ENCODE results near the gene TLE1. TPM values are rescaled to one million over a fixed set of nuclear protein-coding genes. Genes with fewer than 3 reads are reported as not detected.

The TLE1 gene
- total and polyA plus RNA-seq, 2 donors (not counting 1 experiment from before 2014, with no cell fraction given): 33.5 to 80.3 TPM

DNA sequence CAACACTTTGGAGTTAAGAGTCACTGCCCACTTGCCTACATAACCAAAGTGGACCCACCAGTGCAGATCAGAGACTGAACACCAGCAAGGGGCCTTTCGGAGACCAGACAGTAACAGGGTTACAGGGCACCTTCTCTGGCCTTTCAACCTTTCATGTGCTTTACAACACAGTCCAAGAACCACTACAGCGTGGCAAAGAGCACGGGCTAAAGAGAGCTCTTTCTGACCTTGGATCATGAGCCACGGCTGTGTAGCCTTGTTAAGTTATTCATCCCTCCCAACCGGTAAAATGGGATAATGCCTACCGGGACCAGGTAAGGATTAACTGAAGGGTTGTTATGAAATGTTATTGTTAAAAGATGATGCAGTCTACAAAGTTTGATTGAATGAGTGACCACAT, 75.0 kb downstream of the TLE1 start:
- WGBS (ENCODE audit: insufficient coverage): 100% methylated on average over 5 of the region's 6 CpGs
- Histone ChIP-seq H4K20me1 (ENCODE audit: control insufficient read depth, insufficient read depth, low read length, poor library complexity, severe bottlenecking) (no peaks in the 10 kb centered on the region), H3K9ac (ENCODE audit: low read length) (no peak overlapping the region), H3K4me3 (ENCODE audit: control extremely low read depth in 1 of 5, extremely low read depth in 1 of 5, insufficient read depth in 1 of 5, low read depth in 2 of 5, low read length in 4 of 5) (no peak overlapping the region), H3K79me2 (ENCODE audit: control insufficient read depth, insufficient read depth, low read length) (no peaks in the 10 kb centered on the region), H3K27ac (ENCODE audit: low read length in 2 of 2) (no peak overlapping the region), H3K27me3 (replicated peaks in 1 of 4; ENCODE audit: control extremely low read depth in 1 of 4, control insufficient read depth in 3 of 4, insufficient read depth in 4 of 4, low read length in 3 of 4) (no peaks in the 10 kb centered on the region), H3K9me3 (ENCODE audit: control extremely low read depth in 1 of 3, control insufficient read depth in 2 of 3, insufficient read depth in 1 of 3, low read length in 2 of 3) (no peaks in the 10 kb centered on the region), H2AFZ (ENCODE audit: insufficient read depth, low read depth, low read length, poor library complexity, severe bottlenecking) (no peak overlapping the region), H3K36me3 (replicated peaks in 1 of 2; ENCODE audit: control extremely low read depth in 1 of 2, control insufficient read depth in 1 of 2, extremely low read depth in 1 of 2, insufficient read depth in 2 of 2, low read length in 1 of 2) (peaks cover 4 to 39% of the 10 kb centered on the region in 2 experiments), H3K4me1 (ENCODE audit: control insufficient read depth in 2 of 2, insufficient read depth in 2 of 2, low read length in 2 of 2) (peaks cover 20% of the 10 kb centered on the region in 2 donors), H3K4me2 (replicated peaks; ENCODE audit: low read depth, low read length, poor library complexity, severe bottlenecking) (no peak overlapping the region)
- TF ChIP-seq EZH2 (IDR thresholded peaks at IDR 0.05; ENCODE audit: borderline replicate concordance, insufficient read depth, low read depth, low read length, poor library complexity, severe bottlenecking): no peak
- TF ChIP-seq, protein P1, sequence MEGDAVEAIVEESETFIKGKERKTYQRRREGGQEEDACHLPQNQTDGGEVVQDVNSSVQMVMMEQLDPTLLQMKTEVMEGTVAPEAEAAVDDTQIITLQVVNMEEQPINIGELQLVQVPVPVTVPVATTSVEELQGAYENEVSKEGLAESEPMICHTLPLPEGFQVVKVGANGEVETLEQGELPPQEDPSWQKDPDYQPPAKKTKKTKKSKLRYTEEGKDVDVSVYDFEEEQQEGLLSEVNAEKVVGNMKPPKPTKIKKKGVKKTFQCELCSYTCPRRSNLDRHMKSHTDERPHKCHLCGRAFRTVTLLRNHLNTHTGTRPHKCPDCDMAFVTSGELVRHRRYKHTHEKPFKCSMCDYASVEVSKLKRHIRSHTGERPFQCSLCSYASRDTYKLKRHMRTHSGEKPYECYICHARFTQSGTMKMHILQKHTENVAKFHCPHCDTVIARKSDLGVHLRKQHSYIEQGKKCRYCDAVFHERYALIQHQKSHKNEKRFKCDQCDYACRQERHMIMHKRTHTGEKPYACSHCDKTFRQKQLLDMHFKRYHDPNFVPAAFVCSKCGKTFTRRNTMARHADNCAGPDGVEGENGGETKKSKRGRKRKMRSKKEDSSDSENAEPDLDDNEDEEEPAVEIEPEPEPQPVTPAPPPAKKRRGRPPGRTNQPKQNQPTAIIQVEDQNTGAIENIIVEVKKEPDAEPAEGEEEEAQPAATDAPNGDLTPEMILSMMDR (IDR thresholded peaks at IDR 0.05): no peak
- POLR2A ChIA-PET: no interaction called here
- ATAC-seq (ENCODE audit: low read depth) (no peak), DNase-seq (no peak)
- H3K4me3 Mint-ChIP-seq: no peak overlapping the region
- no peaks in the 10 kb centered on the region for H3K27me3 Mint-ChIP-seq
- H3K4me1 Mint-ChIP-seq: peaks cover 26% of the 10 kb centered on the region
- CTCF ChIA-PET: no interaction called here
- no peak overlapping the region for H3K27ac Mint-ChIP-seq
- intact Hi-C loops (cut with micrococcal nuclease): loop anchor here (5.0 kb wide), 1 partner anchor 43 kb away; no protein-coding TSS in a partner anchor
- no peaks in the 10 kb centered on the region for H3K9me3 Mint-ChIP-seq (ENCODE audit: insufficient read depth)

DNA sequence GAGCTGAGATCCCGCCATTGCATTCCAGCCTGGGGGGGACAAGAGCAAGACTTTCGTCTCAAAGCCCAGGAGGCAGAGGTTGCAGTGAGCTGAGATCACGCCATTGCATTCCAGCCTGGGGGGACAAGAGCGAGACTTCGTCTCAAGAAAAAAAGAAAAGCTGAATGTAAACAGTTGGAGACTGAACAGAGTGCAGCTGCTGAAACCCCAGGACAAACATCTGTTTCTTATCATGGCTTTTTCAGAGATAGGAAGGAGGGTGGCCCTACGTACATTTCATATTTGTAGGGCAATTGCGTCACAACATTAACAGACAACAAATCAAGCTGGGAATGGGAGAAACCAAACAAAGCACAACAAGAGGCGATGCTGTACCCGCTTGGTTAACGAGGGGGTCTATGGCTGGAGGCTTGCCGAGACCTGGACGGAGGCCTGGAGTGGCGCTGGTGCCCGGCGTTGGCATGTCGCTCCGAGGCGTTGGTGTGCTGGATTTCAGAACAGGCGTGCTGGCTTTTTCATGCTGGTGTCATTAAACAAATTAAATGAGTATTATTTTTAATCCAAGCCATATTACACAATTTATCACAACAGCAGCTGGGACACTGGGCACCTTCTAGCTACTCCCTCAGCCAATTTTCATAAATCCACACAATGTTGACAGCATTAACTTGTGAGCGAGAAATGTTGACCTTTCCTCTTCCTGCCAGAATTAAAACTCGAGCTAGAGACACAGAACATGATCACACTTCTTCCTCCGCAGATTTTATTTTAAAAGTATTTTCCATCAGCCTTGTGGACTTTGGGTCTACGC, 76.1 kb downstream of the TLE1 start:
- H3K27ac Mint-ChIP-seq: no peak overlapping the region
- Histone ChIP-seq H3K9ac (ENCODE audit: low read length) (no peak overlapping the region), H2AFZ (ENCODE audit: insufficient read depth, low read depth, low read length, poor library complexity, severe bottlenecking) (no peak overlapping the region), H3K4me1 (ENCODE audit: control insufficient read depth in 2 of 2, insufficient read depth in 2 of 2, low read length in 2 of 2) (peaks cover 19 to 23% of the 10 kb centered on the region in 2 donors), H3K36me3 (replicated peaks in 1 of 2; ENCODE audit: control extremely low read depth in 1 of 2, control insufficient read depth in 1 of 2, extremely low read depth in 1 of 2, insufficient read depth in 2 of 2, low read length in 1 of 2) (peaks cover under 1 to 37% of the 10 kb centered on the region in 2 experiments), H3K4me2 (replicated peaks; ENCODE audit: low read depth, low read length, poor library complexity, severe bottlenecking) (no peak overlapping the region), H3K9me3 (ENCODE audit: control extremely low read depth in 1 of 3, control insufficient read depth in 2 of 3, insufficient read depth in 1 of 3, low read length in 2 of 3) (no peaks in the 10 kb centered on the region), H3K27ac (ENCODE audit: low read length in 2 of 2) (no peak overlapping the region), H3K27me3 (replicated peaks in 1 of 4; ENCODE audit: control extremely low read depth in 1 of 4, control insufficient read depth in 3 of 4, insufficient read depth in 4 of 4, low read length in 3 of 4) (no peaks in the 10 kb centered on the region), H4K20me1 (ENCODE audit: control insufficient read depth, insufficient read depth, low read length, poor library complexity, severe bottlenecking) (no peaks in the 10 kb centered on the region), H3K4me3 (ENCODE audit: control extremely low read depth in 1 of 5, extremely low read depth in 1 of 5, insufficient read depth in 1 of 5, low read depth in 2 of 5, low read length in 4 of 5) (no peak overlapping the region), H3K79me2 (ENCODE audit: control insufficient read depth, insufficient read depth, low read length) (no peaks in the 10 kb centered on the region)
- no peak overlapping the region for H3K4me3 Mint-ChIP-seq
- POLR2A ChIA-PET: no interaction called here
- peaks cover 25% of the 10 kb centered on the region for H3K4me1 Mint-ChIP-seq
- DNase-seq: no peak
- H3K9me3 Mint-ChIP-seq (ENCODE audit: insufficient read depth): no peaks in the 10 kb centered on the region
- no peak for TF ChIP-seq EZH2 (IDR thresholded peaks at IDR 0.05; ENCODE audit: borderline replicate concordance, insufficient read depth, low read depth, low read length, poor library complexity, severe bottlenecking)
- TF ChIP-seq, protein P1 (IDR thresholded peaks at IDR 0.05): no peak
- WGBS (ENCODE audit: insufficient coverage): 97% methylated on average over 19 of the region's 23 CpGs
- no peak for ATAC-seq (ENCODE audit: low read depth)
- H3K27me3 Mint-ChIP-seq: no peaks in the 10 kb centered on the region
- intact Hi-C loops (cut with micrococcal nuclease): loop anchor here (5.0 kb wide), 1 partner anchor 44 kb away; no protein-coding TSS in a partner anchor
- CTCF ChIA-PET: interaction anchor here (0.7 kb wide), 1 partner anchor 116 kb away, joined by 4 read pairs; no protein-coding TSS in a partner anchor
